Upper lobe of left lung (tissue), 4 donors: ENCODE data around the gene AEBP1.

Source experiments
- POLR2AphosphoS5 ChIP-seq, 2 donors: sonication (generic); formaldehyde crosslinking; IDR thresholded peaks; one replicate each; pipeline ENCODE4 v1.5.1; 2017; ENCODE audit warnings: antibody characterized with exemption in 2 of 2
- TF ChIP-seq, protein P1 (sequence below), 6 experiments: fragments of 450-650 bp in 4 of 6; fragments of 200-600 bp in 2 of 6; sonication (generic) in 2 of 6; IDR thresholded peaks; one replicate each; pipeline ENCODE4 v1.5.1; 2016 to 2019; ENCODE audit warnings: antibody characterized with exemption in 6 of 6

DNA sequence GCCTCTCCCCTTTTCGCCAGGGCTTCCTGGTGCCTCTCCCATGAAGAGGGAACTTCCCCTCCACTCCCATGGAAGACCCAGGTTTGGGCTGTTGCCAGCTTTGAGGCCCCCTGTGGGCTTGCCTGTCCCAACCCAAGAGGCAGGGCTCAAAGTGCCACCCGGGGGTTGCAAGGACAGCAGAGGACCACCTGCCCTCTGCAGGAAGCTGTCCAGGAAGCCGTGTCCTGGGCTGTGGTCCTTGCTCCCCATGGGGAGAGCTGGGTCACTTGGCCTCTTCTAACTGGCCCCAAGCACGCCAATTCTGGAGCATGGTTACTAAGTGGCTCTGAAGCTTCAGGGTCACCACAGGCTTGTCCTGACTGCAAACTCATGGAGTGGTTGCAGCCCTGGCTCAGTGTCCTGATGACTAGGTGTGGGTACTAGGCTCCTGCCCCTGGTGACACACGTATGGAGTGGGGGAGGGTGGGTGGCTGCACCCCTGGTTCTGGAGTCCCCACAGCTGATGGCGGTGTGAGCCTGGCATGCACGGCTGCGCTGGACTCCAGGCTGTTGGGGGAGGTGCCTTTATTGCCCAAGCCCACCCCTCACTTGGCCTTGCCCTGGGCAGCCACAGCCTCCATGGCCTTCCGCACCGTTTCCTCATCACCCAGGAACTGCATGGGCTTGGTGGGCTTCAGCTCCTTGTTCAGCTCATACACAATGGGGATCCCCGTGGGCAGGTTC is 41.8 kb upstream of the AEBP1 start:
- TF ChIP-seq POLR2AphosphoS5 (IDR thresholded peaks at IDR 0.05): no peak
- TF ChIP-seq, protein P1, sequence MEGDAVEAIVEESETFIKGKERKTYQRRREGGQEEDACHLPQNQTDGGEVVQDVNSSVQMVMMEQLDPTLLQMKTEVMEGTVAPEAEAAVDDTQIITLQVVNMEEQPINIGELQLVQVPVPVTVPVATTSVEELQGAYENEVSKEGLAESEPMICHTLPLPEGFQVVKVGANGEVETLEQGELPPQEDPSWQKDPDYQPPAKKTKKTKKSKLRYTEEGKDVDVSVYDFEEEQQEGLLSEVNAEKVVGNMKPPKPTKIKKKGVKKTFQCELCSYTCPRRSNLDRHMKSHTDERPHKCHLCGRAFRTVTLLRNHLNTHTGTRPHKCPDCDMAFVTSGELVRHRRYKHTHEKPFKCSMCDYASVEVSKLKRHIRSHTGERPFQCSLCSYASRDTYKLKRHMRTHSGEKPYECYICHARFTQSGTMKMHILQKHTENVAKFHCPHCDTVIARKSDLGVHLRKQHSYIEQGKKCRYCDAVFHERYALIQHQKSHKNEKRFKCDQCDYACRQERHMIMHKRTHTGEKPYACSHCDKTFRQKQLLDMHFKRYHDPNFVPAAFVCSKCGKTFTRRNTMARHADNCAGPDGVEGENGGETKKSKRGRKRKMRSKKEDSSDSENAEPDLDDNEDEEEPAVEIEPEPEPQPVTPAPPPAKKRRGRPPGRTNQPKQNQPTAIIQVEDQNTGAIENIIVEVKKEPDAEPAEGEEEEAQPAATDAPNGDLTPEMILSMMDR (IDR thresholded peaks at IDR 0.05): no peak
